ENCODE data around the gene UNC13A.
"Not testable (repeated sequence)": the region's sequence is repeated elsewhere in the genome, so short reads cannot be mapped to it uniquely, and the experiment has no call there.

The UNC13A gene

GRCh38 chr19:17599780-17600179 lies 88.4 kb downstream of the UNC13A start:
- DNase-seq: no peak

DNA sequence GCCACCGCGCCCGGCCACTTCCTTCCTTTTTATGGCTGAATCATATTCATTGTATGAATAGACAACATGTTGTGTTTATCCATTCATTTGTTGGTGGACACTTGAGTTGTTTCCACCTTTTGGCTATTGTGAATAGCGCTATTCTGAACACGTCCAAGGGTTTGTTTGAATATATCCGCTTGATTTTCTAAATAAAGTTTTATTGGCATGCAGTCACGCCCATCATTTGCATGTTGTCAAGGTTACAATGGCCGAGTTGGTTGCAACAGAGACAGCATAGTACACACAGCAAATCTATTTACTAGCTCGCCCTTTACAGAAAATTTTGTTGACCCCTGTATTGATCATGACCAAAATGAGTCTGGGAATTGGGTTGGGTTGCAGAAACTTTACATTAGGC lies 89.2 kb downstream of the UNC13A start:
- no peak for DNase-seq

- DNase-seq: not testable (repeated sequence)
Measured at GRCh38 chr19:17598063-17598462, 90.1 kb downstream of the UNC13A start.

- not testable (repeated sequence) for DNase-seq
Measured at GRCh38 chr19:17594296-17594695, 93.9 kb downstream of the UNC13A start.

GRCh38 chr19:17590866-17591265 lies 97.3 kb downstream of the UNC13A start:
- DNase-seq: no peak

GRCh38 chr19:17585395-17585794 lies 102.8 kb downstream of the UNC13A start:
- DNase-seq: not testable (repeated sequence)

DNA sequence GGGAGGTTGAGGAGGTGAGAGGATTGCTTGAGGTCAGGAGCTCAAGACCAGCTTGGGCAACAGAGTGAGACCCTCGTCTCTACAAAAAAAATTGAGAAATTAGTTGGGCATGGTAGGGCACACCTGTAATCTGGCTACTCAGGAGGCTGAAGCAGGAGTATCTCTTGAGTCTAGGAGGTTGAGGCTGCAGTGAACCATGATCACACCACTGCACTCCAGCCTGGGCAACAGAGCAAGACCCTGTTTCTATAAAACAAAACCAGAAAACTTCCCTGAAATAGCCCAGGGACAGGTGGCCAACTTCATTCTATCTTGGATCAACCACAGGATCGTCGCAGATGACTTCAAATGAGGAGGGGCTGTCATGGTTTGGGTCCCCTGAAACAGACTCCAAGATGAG lies 104.0 kb downstream of the UNC13A start:
- DNase-seq: no peak

DNA sequence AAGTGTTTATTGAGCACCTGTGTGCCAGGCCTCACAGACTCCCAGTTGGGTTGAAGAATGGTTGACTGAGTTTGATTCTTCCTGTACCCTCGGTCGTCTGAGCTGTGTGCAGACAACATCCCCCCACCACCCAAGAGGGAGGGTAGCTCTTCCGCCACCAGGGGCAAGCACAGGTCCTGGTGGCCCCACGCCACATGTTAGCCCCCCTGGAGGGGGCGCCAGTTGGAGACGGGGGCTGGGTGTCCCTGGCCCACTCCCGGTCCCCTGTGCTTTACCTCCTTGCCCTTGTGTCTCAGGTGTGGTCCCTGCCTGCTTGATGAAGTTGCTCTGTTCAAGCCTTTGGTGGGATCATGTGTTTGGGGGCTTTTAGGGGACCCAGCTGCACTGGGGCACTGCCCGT lies 105.5 kb downstream of the UNC13A start:
- no peak for DNase-seq

- no peak for DNase-seq
Measured at GRCh38 chr19:17581211-17581874, 106.8 kb downstream of the UNC13A start.

GRCh38 chr19:17580470-17581144 lies 107.5 kb downstream of the UNC13A start:
- DNase-seq: no peak

- DNase-seq: peak; percentile 70
Measured at GRCh38 chr19:17579661-17580244, 108.4 kb downstream of the UNC13A start.

DNA sequence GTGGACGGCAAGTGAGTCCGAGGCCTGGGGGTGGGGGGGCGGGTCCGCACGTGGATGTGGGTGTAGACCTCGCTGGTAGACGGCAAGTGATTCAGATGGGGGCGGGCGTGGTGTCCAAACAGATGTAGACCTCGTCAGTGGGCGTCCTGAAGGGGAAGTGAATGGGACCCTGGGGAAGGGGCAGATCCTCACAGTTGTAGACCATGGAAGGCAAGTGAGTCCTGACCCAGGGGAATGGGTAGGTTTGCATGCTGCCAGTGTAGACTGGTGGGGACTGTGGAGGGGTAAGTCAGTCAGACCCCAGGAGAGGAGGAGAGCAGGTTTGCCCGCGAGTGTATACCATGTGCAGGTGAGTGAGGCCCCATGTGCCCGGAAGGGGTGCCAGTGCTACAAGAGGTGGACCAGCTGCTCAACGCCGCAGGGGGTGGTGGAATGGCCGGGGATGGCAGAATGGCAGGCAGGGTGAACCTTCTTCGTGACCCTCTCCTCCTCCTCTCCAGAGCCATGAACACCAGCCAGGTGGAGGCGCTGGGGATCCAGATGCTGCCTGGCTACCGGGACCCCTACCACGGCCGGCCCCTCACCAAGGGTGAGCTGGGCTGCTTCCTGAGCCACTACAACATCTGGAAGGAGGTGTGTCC lies 110.6 kb downstream of the UNC13A start:
- no peak for DNase-seq

DNA sequence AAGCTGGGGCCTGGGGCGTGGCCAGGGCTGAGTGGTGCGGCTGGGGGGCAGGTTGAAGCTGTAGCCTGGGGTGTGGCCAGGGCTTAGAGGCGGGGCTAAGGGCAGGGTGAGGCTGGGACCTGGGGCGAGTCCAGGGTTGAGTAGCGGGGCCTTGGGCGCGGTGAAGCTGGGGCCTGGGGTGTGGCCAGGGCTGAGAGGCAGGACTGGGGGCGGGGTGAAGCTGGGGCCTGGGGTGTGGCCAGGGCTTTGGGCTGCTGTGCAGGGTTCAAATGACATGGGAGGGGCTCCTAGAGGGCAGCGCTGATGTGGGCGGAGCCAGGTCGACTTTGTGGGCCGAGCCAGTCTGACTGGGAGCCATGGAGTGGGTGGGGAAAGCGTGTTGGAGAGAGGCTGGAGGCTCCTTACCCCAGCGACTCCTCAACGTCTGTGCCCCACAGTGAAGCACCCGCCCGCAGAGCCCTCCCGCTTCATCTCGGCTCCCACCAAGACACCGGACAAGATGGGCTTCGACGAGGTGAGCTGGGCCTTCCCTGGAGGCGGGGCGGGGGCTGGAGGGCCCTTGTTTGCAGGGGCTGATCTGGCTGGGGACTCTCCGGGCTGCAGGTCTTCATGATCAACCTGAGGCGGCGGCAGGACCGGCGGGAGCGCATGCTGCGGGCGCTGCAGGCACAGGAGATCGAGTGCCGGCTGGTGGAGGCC lies 111.2 kb downstream of the UNC13A start:
- DNase-seq: no peak

DNA sequence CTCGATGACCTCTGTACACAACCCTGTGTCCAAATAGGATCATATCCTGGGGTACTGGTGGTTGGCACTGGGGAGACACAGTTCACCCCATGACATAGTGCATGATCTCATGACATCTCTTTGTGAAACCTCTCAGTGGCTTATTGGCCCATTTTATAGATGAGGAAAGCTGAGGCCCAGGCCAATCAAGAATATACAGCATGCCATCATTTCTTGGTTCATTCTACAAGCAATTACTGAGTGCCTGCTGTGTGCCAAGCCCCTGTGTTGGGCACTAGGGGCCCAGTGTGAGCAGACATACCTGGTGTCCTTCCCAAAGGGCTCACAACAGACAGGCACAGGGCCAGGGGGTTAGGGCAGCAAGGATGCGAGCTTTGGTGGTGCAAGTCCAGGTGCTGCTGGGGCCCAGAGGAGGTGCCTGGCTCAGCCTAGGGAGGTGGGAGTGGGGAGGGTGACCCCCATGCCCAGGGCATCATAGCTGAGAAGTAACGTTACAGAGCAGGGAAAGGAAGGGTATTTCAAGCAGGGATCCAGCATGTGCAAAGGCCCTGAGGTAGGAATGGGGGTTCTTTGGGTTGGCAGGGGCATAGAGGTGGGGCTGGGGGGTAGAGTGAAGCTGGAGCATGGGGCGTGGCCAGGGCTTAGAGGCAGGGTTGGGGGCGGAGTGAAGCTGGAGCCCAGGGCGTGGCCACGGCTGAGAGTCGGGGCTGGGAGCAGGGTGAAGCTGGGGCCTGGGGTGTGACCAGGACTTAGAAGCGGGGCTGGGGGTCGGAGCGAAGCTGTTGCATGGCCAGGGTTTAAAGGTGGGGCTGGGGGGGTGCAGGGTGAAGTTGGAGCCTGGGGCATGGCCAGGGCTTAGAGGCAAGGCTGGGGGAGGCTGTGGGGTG lies 112.0 kb downstream of the UNC13A start:
- no peak for DNase-seq

- no peak for DNase-seq
Measured at GRCh38 chr19:17572638-17573037, 115.5 kb downstream of the UNC13A start.

- DNase-seq: no peak
Measured at GRCh38 chr19:17570791-17571190, 117.4 kb downstream of the UNC13A start.

GRCh38 chr19:17570291-17570690 lies 117.9 kb downstream of the UNC13A start:
- not testable (repeated sequence) for DNase-seq

- DNase-seq: no peak
Measured at GRCh38 chr19:17567940-17568339, 120.2 kb downstream of the UNC13A start.

- no peak for DNase-seq
Measured at GRCh38 chr19:17565611-17566010, 122.5 kb downstream of the UNC13A start.

GRCh38 chr19:17564781-17565180 lies 123.4 kb downstream of the UNC13A start:
- no peak for DNase-seq

- no peak for DNase-seq
Measured at GRCh38 chr19:17562561-17562960, 125.6 kb downstream of the UNC13A start.

DNA sequence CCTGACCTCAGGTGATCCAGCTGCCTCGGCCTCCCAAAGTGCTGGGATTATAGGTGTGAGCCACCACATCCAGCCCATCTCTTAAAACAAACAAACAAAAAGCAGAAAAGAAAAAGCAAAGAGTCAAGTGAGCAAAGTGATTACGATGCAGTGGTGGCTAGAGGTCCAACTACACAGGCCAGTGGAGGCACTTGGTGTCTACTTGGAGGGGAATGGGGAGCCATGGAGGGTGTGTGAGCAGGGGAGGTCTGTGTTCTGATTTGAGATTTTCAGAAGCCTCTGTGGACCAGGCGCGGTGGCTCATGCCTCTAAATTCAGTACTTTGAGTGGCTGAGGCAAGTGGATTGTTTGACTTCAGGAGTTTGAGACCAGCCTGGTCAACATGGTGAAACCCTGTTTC lies 126.1 kb downstream of the UNC13A start:
- DNase-seq: no peak
